ENCODE results near the gene METTL26. TPM values are rescaled to one million over a fixed set of nuclear protein-coding genes. Genes with fewer than 3 reads are reported as not detected.

The METTL26 gene
- total RNA-seq, 4 donors from 2014 or later, result 147 to 204 (median 176) TPM

DNA sequence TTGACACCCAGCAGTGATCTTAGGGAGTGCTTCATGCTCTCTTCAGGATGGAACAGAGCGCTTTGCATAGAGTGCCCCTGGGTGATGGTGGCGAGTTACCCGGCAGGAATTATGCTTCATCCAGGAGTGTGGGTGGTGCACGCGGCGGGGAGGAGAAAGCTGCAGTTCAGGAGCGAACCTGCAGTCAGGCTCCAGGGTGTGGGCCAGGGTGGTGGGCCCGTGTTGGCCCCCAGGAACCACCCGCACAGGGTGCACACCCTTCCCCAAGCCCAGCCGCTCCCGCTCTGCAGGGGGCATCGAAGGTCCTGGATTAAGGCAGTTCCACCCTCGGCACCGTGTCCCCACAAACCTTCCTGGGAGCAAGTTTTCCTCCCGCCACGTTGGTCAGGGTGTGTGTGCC, 42.3 kb downstream of the METTL26 start:
- Histone ChIP-seq H3K4me3 (no peak overlapping the region), H3K9me3 (no peaks in the 10 kb centered on the region), H3K27ac (peak overlapping the region in 1 of 4 donors; percentile 68), H3K4me1 (peaks cover 0 to 49% (median 21%) of the 10 kb centered on the region in 4 donors), H3K36me3 (peaks cover 0 to 29% (median 0%) of the 10 kb centered on the region in 3 donors), H3K27me3 (no peaks in the 10 kb centered on the region)
- WGBS, 2 donors, result 71 to 78% methylated on average over 11 to 16 of the region's 16 CpGs
- no peak for TF ChIP-seq EP300 (IDR thresholded peaks at IDR 0.05)
- TF ChIP-seq POLR2A (IDR thresholded peaks at IDR 0.05), result no peak
- TF ChIP-seq CTCF (IDR thresholded peaks at IDR 0.05), result no peak
- DNase-seq (ENCODE audit: low spot score in 2 of 2), result no peak

GRCh38 chr16:593406-593805, 42.7 kb downstream of the METTL26 start:
- WGBS, 2 donors, result 84 to 89% methylated on average over 9 of the region's 9 CpGs
- no peak for TF ChIP-seq CTCF (IDR thresholded peaks at IDR 0.05)
- TF ChIP-seq POLR2A (IDR thresholded peaks at IDR 0.05), result no peak
- TF ChIP-seq EP300 (IDR thresholded peaks at IDR 0.05), result no peak
- peaks cover 0 to 26% (median 0%) of the 10 kb centered on the region in 3 donors for H3K36me3 ChIP-seq
- H3K9me3 ChIP-seq, result no peaks in the 10 kb centered on the region
- DNase-seq (ENCODE audit: low spot score in 2 of 2), result no peak
- H3K4me3 ChIP-seq, result no peak overlapping the region
- no peaks in the 10 kb centered on the region for H3K27me3 ChIP-seq
- peaks cover 0 to 51% (median 22%) of the 10 kb centered on the region in 4 donors for H3K4me1 ChIP-seq
- peak overlapping the region in 3 of 4 donors; percentile 38 to 68 (median 55) for H3K27ac ChIP-seq

- WGBS, 2 donors, result 56 to 68% methylated on average over 21 to 24 of the region's 24 CpGs
- H3K36me3 ChIP-seq, result peaks cover 0 to 26% (median 0%) of the 10 kb centered on the region in 3 donors
- H3K4me1 ChIP-seq, result peaks cover 0 to 58% (median 28%) of the 10 kb centered on the region in 4 donors
- no peaks in the 10 kb centered on the region for H3K9me3 ChIP-seq
- peak; percentile 45 to 50 for DNase-seq (ENCODE audit: low spot score in 2 of 2)
- TF ChIP-seq POLR2A (IDR thresholded peaks at IDR 0.05) (no peak), EP300 (IDR thresholded peaks at IDR 0.05) (peak in 1 of 2 donors; percentile 20)
- peak overlapping the region in 3 of 4 donors; percentile 38 to 68 (median 55) for H3K27ac ChIP-seq
- H3K27me3 ChIP-seq, result no peaks in the 10 kb centered on the region
- H3K4me3 ChIP-seq, result no peak overlapping the region
These were observed 43.4 kb downstream of the METTL26 start for GRCh38 chr16:592518-593306.

DNA sequence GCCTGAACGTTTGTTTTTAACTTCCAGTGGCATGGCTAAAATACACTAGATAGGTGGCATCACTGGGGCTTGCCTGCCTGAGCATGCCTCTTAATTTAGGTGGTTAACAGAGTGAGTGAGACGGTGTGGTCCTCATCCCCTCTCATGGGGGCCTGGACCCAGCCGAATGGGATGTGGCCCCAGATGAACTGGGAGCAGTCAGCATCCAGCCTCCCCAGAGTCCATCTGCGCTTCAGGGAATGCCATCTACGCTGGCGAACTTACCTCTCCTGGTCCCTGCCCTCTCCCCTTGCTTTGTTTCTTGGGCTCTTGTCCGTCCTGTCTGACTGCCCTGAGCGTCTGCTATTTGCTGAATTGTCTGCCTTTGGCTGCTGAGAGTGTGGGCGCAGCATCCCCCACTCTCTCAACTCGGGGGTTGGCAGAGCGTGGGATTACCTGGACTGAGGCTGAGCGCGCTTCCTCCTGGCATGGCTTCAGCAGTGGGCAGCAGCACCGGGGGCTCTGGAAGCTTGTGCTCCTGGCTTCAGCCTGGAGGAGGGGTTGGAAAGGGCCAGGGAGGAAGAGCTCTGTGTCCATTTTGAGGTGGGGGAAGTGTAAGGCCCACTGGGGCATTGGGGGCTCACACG, 44.1 kb downstream of the METTL26 start:
- Histone ChIP-seq H3K27ac (peak overlapping the region in 3 of 4 donors; percentile 38 to 68 (median 55)), H3K27me3 (no peaks in the 10 kb centered on the region), H3K4me1 (peaks cover 0 to 65% (median 34%) of the 10 kb centered on the region in 4 donors), H3K4me3 (no peak overlapping the region), H3K9me3 (no peaks in the 10 kb centered on the region), H3K36me3 (peaks cover 0 to 23% (median 0%) of the 10 kb centered on the region in 3 donors)
- DNase-seq (ENCODE audit: low spot score in 2 of 2), result no peak
- 80 to 89% methylated on average over 15 of the region's 15 CpGs for WGBS, 2 donors
- no peak for TF ChIP-seq CTCF (IDR thresholded peaks at IDR 0.05)
- TF ChIP-seq EP300 (IDR thresholded peaks at IDR 0.05), result no peak
- no peak for TF ChIP-seq POLR2A (IDR thresholded peaks at IDR 0.05)

GRCh38 chr16:591231-591630, 44.9 kb downstream of the METTL26 start:
- DNase-seq (ENCODE audit: low spot score in 2 of 2), result no peak
- TF ChIP-seq CTCF (IDR thresholded peaks at IDR 0.05) (no peak), EP300 (IDR thresholded peaks at IDR 0.05) (no peak), POLR2A (IDR thresholded peaks at IDR 0.05) (no peak)
- peaks cover 0 to 15% (median 0%) of the 10 kb centered on the region in 3 donors for H3K36me3 ChIP-seq
- no peaks in the 10 kb centered on the region for H3K27me3 ChIP-seq
- peak overlapping the region in 2 of 4 donors; percentile 80 to 93 for H3K27ac ChIP-seq
- H3K4me3 ChIP-seq, result peak overlapping the region in 3 of 4 donors; percentile 64 to 99 (median 88)
- no peaks in the 10 kb centered on the region for H3K9me3 ChIP-seq
- peaks cover 0 to 73% (median 36%) of the 10 kb centered on the region in 4 donors for H3K4me1 ChIP-seq
- 72 to 84% methylated on average over 8 of the region's 8 CpGs for WGBS, 2 donors
